Hematopoietic multipotent progenitor cell treated with erythropoietin and hydrocortisone succinate and interleukin-3 and kit ligand, for 6 days (in vitro differentiated cells): ENCODE data around the gene HLA-A.
"Not testable (repeated sequence)": the region's sequence is repeated elsewhere in the genome, so short reads cannot be mapped to it uniquely, and the experiment has no call there.

Experiments
- DNase-seq: peaks from one replicate; pipeline ENCODE4 v3.0.0-alpha.2; 2015

The HLA-A gene

GRCh38 chr6:29963697-29964096 lies 21.4 kb downstream of the HLA-A start:
- DNase-seq: not testable (repeated sequence)

- no peak for DNase-seq
Measured at GRCh38 chr6:29964518-29964886, 22.2 kb downstream of the HLA-A start.

- DNase-seq: peak; percentile 98
Measured at GRCh38 chr6:29964887-29965562, 22.7 kb downstream of the HLA-A start.

GRCh38 chr6:29965563-29965872 lies 23.2 kb downstream of the HLA-A start:
- no peak for DNase-seq

- DNase-seq: peak; percentile 93
Measured at GRCh38 chr6:29965873-29966601, 23.7 kb downstream of the HLA-A start.

- DNase-seq: peak; percentile 87
Measured at GRCh38 chr6:29967379-29968010, 25.2 kb downstream of the HLA-A start.

- no peak for DNase-seq
Measured at GRCh38 chr6:29968130-29968529, 25.8 kb downstream of the HLA-A start.

GRCh38 chr6:29968905-29969304 lies 26.6 kb downstream of the HLA-A start:
- no peak for DNase-seq

GRCh38 chr6:29970711-29971110 lies 28.4 kb downstream of the HLA-A start:
- no peak for DNase-seq

GRCh38 chr6:29974901-29975560 lies 32.7 kb downstream of the HLA-A start:
- peak; percentile 21 for DNase-seq

- no peak for DNase-seq
Measured at GRCh38 chr6:29975561-29975907, 33.2 kb downstream of the HLA-A start.

- DNase-seq: no peak
Measured at GRCh38 chr6:29976253-29976587, 33.9 kb downstream of the HLA-A start.

- peak; percentile 84 for DNase-seq
Measured at GRCh38 chr6:29976588-29977424, 34.5 kb downstream of the HLA-A start.

GRCh38 chr6:29977425-29977727 lies 35.0 kb downstream of the HLA-A start:
- no peak for DNase-seq

- DNase-seq: not testable (repeated sequence)
Measured at GRCh38 chr6:29980013-29980412, 37.7 kb downstream of the HLA-A start.

- DNase-seq: no peak
Measured at GRCh38 chr6:29980511-29980910, 38.2 kb downstream of the HLA-A start.

- no peak for DNase-seq
Measured at GRCh38 chr6:29981211-29981812, 39.0 kb downstream of the HLA-A start.

GRCh38 chr6:29982097-29982496 lies 39.8 kb downstream of the HLA-A start:
- no peak for DNase-seq

- no peak for DNase-seq
Measured at GRCh38 chr6:29984232-29984631, 41.9 kb downstream of the HLA-A start.

GRCh38 chr6:29984992-29985391 lies 42.7 kb downstream of the HLA-A start:
- DNase-seq: no peak

- no peak for DNase-seq
Measured at GRCh38 chr6:29986179-29986781, 43.9 kb downstream of the HLA-A start.

- no peak for DNase-seq
Measured at GRCh38 chr6:29989211-29989610, 46.9 kb downstream of the HLA-A start.
